Measurements from ENCODE around the gene CFB.

The CFB gene

DNA sequence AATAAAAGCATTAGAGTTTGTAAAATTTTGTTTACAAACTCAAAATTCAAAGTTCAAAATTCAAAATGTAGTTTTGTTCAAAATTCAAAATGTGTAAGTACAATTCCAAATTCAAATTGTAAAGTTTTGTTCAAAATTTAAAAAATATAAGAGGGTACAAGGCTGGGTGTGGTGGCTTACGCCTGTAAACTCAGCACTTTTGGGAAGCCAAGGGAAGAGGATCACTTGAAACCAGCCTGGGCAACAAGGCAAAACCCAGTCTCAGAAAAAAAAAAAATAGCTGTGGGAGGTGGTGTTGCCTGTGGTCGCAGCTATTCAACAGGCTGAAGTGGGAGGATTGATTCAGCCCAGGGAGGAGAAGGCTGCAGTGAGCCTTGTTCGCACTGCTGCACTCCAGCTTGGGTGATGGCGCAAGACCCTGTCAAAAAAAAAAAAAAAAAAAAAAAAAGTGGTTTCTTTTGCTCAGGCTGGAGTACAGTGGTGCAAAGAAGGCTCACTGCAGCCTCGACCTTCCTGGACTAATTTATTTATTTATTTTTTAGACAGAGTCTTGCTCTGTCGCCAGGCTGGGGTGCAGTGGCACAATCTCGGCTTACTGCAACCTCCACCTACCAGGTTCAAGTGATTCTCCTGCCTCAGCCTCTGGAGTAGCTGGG, 38.6 kb upstream of the CFB start:
- Histone ChIP-seq H3K4me3 (ENCODE audit: low read depth, low read length) (no peak overlapping the region), H3K36me3 (ENCODE audit: control insufficient read depth in 2 of 2, insufficient read depth in 1 of 2, low read length in 2 of 2) (no peaks in the 10 kb centered on the region), H3K4me1 (ENCODE audit: control insufficient read depth, insufficient read depth, low read length) (peaks cover 12% of the 10 kb centered on the region; the same call in 1 of the 2 replicates), H3K27ac (ENCODE audit: extremely low read depth, low read depth, low read length) (no peak overlapping the region), H3K9me3 (ENCODE audit: control insufficient read depth, insufficient read depth, low read depth, low read length) (no peaks in the 10 kb centered on the region)
- CTCF ChIA-PET, result interaction anchor here (0.6 to 1.3 kb wide), 6 partner anchors 9 to 996 kb away, joined by 3 to 6 read pairs (median 4); no protein-coding TSS in a partner anchor
- POLR2A ChIA-PET, result interaction anchor here (0.6 to 1.1 kb wide), 9 partner anchors 9 to 80 kb away, joined by 3 to 13 read pairs (median 4); partner anchors contain the start of genes CFB and DXO
- TF ChIP-seq, protein P1, sequence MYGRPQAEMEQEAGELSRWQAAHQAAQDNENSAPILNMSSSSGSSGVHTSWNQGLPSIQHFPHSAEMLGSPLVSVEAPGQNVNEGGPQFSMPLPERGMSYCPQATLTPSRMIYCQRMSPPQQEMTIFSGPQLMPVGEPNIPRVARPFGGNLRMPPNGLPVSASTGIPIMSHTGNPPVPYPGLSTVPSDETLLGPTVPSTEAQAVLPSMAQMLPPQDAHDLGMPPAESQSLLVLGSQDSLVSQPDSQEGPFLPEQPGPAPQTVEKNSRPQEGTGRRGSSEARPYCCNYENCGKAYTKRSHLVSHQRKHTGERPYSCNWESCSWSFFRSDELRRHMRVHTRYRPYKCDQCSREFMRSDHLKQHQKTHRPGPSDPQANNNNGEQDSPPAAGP (tag by site-specific recombination; IDR thresholded peaks at IDR 0.05), result no peak
- TF ChIP-seq, protein P2, sequence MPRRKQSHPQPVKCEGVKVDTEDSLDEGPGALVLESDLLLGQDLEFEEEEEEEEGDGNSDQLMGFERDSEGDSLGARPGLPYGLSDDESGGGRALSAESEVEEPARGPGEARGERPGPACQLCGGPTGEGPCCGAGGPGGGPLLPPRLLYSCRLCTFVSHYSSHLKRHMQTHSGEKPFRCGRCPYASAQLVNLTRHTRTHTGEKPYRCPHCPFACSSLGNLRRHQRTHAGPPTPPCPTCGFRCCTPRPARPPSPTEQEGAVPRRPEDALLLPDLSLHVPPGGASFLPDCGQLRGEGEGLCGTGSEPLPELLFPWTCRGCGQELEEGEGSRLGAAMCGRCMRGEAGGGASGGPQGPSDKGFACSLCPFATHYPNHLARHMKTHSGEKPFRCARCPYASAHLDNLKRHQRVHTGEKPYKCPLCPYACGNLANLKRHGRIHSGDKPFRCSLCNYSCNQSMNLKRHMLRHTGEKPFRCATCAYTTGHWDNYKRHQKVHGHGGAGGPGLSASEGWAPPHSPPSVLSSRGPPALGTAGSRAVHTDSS (tag by site-specific recombination; IDR thresholded peaks at IDR 0.05), result no peak
- no peak for TF ChIP-seq IKZF3 (tag by site-specific recombination; IDR thresholded peaks at IDR 0.05)
- TF ChIP-seq, protein P3, sequence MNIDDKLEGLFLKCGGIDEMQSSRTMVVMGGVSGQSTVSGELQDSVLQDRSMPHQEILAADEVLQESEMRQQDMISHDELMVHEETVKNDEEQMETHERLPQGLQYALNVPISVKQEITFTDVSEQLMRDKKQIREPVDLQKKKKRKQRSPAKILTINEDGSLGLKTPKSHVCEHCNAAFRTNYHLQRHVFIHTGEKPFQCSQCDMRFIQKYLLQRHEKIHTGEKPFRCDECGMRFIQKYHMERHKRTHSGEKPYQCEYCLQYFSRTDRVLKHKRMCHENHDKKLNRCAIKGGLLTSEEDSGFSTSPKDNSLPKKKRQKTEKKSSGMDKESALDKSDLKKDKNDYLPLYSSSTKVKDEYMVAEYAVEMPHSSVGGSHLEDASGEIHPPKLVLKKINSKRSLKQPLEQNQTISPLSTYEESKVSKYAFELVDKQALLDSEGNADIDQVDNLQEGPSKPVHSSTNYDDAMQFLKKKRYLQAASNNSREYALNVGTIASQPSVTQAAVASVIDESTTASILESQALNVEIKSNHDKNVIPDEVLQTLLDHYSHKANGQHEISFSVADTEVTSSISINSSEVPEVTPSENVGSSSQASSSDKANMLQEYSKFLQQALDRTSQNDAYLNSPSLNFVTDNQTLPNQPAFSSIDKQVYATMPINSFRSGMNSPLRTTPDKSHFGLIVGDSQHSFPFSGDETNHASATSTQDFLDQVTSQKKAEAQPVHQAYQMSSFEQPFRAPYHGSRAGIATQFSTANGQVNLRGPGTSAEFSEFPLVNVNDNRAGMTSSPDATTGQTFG (tag by site-specific recombination; IDR thresholded peaks at IDR 0.05; ENCODE audit: borderline replicate concordance), result no peak
- no peak for TF ChIP-seq ZNF354C (tag by site-specific recombination; IDR thresholded peaks at IDR 0.05; ENCODE audit: borderline replicate concordance, low read depth)
- TF ChIP-seq ZNF311 (tag by site-specific recombination; IDR thresholded peaks at IDR 0.05; ENCODE audit: borderline replicate concordance), result no peak
- TF ChIP-seq ZNF292 (tag by site-specific recombination; IDR thresholded peaks at IDR 0.05; ENCODE audit: borderline replicate concordance, low read depth), result no peak
- TF ChIP-seq SCRT2 (tag by site-specific recombination; IDR thresholded peaks at IDR 0.05), result peak; percentile 94
- no peak for TF ChIP-seq ZFP69B (tag by site-specific recombination; IDR thresholded peaks at IDR 0.05)
- TF ChIP-seq, protein P4, sequence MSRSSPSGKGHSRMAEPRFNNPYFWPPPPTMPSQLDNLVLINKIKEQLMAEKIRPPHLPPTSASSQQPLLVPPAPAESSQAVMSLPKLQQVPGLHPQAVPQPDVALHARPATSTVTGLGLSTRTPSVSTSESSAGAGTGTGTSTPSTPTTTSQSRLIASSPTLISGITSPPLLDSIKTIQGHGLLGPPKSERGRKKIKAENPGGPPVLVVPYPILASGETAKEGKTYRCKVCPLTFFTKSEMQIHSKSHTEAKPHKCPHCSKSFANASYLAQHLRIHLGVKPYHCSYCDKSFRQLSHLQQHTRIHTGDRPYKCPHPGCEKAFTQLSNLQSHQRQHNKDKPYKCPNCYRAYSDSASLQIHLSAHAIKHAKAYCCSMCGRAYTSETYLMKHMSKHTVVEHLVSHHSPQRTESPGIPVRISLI (tag by site-specific recombination; IDR thresholded peaks at IDR 0.05), result peak; percentile 80
- no peak for TF ChIP-seq ZNF514 (tag by site-specific recombination; IDR thresholded peaks at IDR 0.05)
- TF ChIP-seq, protein P5, sequence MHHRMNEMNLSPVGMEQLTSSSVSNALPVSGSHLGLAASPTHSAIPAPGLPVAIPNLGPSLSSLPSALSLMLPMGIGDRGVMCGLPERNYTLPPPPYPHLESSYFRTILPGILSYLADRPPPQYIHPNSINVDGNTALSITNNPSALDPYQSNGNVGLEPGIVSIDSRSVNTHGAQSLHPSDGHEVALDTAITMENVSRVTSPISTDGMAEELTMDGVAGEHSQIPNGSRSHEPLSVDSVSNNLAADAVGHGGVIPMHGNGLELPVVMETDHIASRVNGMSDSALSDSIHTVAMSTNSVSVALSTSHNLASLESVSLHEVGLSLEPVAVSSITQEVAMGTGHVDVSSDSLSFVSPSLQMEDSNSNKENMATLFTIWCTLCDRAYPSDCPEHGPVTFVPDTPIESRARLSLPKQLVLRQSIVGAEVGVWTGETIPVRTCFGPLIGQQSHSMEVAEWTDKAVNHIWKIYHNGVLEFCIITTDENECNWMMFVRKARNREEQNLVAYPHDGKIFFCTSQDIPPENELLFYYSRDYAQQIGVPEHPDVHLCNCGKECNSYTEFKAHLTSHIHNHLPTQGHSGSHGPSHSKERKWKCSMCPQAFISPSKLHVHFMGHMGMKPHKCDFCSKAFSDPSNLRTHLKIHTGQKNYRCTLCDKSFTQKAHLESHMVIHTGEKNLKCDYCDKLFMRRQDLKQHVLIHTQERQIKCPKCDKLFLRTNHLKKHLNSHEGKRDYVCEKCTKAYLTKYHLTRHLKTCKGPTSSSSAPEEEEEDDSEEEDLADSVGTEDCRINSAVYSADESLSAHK (tag by site-specific recombination; IDR thresholded peaks at IDR 0.05), result peak; percentile 70
- no peak for TF ChIP-seq ZNF677 (tag by site-specific recombination; IDR thresholded peaks at IDR 0.05)
- TF ChIP-seq ZNF658 (tag by site-specific recombination; IDR thresholded peaks at IDR 0.05), result no peak
- TF ChIP-seq, protein P6, sequence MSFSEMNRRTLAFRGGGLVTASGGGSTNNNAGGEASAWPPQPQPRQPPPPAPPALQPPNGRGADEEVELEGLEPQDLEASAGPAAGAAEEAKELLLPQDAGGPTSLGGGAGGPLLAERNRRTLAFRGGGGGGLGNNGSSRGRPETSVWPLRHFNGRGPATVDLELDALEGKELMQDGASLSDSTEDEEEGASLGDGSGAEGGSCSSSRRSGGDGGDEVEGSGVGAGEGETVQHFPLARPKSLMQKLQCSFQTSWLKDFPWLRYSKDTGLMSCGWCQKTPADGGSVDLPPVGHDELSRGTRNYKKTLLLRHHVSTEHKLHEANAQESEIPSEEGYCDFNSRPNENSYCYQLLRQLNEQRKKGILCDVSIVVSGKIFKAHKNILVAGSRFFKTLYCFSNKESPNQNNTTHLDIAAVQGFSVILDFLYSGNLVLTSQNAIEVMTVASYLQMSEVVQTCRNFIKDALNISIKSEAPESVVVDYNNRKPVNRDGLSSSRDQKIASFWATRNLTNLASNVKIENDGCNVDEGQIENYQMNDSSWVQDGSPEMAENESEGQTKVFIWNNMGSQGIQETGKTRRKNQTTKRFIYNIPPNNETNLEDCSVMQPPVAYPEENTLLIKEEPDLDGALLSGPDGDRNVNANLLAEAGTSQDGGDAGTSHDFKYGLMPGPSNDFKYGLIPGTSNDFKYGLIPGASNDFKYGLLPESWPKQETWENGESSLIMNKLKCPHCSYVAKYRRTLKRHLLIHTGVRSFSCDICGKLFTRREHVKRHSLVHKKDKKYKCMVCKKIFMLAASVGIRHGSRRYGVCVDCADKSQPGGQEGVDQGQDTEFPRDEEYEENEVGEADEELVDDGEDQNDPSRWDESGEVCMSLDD (tag by site-specific recombination; IDR thresholded peaks at IDR 0.05), result no peak
- TF ChIP-seq ZNF394 (tag by site-specific recombination; IDR thresholded peaks at IDR 0.05; ENCODE audit: borderline replicate concordance), result peak; percentile 45; the same call in 1 of the 2 replicates
- TF ChIP-seq BCL11A (tag by site-specific recombination; IDR thresholded peaks at IDR 0.05; ENCODE audit: low read depth), result no peak
- TF ChIP-seq, protein P7, sequence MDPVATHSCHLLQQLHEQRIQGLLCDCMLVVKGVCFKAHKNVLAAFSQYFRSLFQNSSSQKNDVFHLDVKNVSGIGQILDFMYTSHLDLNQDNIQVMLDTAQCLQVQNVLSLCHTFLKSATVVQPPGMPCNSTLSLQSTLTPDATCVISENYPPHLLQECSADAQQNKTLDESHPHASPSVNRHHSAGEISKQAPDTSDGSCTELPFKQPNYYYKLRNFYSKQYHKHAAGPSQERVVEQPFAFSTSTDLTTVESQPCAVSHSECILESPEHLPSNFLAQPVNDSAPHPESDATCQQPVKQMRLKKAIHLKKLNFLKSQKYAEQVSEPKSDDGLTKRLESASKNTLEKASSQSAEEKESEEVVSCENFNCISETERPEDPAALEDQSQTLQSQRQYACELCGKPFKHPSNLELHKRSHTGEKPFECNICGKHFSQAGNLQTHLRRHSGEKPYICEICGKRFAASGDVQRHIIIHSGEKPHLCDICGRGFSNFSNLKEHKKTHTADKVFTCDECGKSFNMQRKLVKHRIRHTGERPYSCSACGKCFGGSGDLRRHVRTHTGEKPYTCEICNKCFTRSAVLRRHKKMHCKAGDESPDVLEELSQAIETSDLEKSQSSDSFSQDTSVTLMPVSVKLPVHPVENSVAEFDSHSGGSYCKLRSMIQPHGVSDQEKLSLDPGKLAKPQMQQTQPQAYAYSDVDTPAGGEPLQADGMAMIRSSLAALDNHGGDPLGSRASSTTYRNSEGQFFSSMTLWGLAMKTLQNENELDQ (tag by site-specific recombination; IDR thresholded peaks at IDR 0.05; ENCODE audit: low read depth), result no peak
- TF ChIP-seq HOXD13 (CRISPR knock-in tag; IDR thresholded peaks at IDR 0.05; ENCODE audit: borderline replicate concordance), result no peak
- TF ChIP-seq ZBTB8A (tag by site-specific recombination; IDR thresholded peaks at IDR 0.05), result peak; percentile 63
- TF ChIP-seq ZNF664 (tag by site-specific recombination; IDR thresholded peaks at IDR 0.05), result no peak
- no peak for TF ChIP-seq ZNF138 (tag by site-specific recombination; IDR thresholded peaks at IDR 0.05; ENCODE audit: borderline replicate concordance)
- TF ChIP-seq ZNF423 (tag by site-specific recombination; IDR thresholded peaks at IDR 0.05), result no peak

Data from HEK293 (cell line).